ENCODE data around the gene MAN1A1. TPM values are rescaled to one million over a fixed set of nuclear protein-coding genes. Genes with fewer than 3 reads are reported as not detected.

Gene MAN1A1
- polyA plus RNA-seq, 1 donor from 2014 or later: 4.6 TPM

DNA sequence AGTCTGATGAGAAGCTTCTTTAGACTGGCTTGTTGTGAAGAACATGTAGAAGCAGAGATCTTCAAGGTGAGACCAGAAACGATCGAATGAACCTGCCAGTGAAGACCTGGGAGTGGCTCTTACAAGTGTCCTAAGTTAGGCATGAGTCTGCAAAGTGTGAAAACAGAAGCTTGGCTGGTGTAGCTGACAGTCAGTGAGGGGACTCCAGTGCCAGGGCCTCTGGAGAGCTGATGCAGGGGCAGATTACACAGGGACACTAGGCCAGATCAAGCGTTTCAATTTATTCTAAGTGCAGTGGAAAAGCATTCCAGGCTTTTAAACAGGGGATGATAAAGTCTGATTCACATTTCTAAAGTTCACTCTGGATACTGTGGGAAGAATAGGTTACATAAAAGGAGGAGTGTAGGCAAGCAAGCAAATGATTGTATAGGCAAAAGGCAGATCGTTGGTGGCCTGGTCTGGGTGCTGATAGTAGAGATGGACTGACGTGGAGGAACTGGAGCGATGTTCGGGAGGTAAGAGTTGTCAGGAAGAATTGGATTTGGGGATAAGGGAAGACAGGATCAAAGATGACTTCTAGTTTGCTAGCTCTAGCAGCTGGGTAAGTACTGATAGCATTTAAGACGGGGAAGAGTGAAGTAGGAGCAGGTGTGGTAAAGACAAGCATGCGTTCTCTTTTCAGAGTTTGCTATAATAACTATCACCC, 133.5 kb downstream of the MAN1A1 start:
- H3K27me3 ChIP-seq (ENCODE audit: insufficient read depth, low read depth, low read length): no peaks in the 10 kb centered on the region
- no peak overlapping the region for H3K4me2 ChIP-seq (ENCODE audit: low read length)
- H3K36me3 ChIP-seq (ENCODE audit: insufficient read depth, low read length): no peaks in the 10 kb centered on the region
- no peaks in the 10 kb centered on the region for H3K9me3 ChIP-seq (ENCODE audit: low read length)
- no peaks in the 10 kb centered on the region for H4K20me1 ChIP-seq (ENCODE audit: insufficient read depth)
- no peak overlapping the region for H3K4me3 ChIP-seq (ENCODE audit: low read length)
- H3F3A ChIP-seq (ENCODE audit: insufficient read depth, low read length, poor library complexity, severe bottlenecking): no peaks in the 10 kb centered on the region
- TF ChIP-seq TAF1 (IDR thresholded peaks at IDR 0.05; ENCODE audit: low read depth) (no peak), MXI1 (conservative IDR thresholded peaks at IDR 0.05; ENCODE audit: poor library complexity, severe bottlenecking) (no peak), SMC3 (conservative IDR thresholded peaks at IDR 0.05; ENCODE audit: poor library complexity) (no peak), POLR2AphosphoS5 (IDR thresholded peaks at IDR 0.05) (no peak), RAD21 (conservative IDR thresholded peaks at IDR 0.05) (no peak), EP300 (conservative IDR thresholded peaks at IDR 0.05; ENCODE audit: poor library complexity, severe bottlenecking) (no peak), EZH2 (IDR thresholded peaks at IDR 0.05; ENCODE audit: borderline replicate concordance, insufficient read depth, low read length, poor library complexity, severe bottlenecking) (no peak)
- TF ChIP-seq, protein P1, sequence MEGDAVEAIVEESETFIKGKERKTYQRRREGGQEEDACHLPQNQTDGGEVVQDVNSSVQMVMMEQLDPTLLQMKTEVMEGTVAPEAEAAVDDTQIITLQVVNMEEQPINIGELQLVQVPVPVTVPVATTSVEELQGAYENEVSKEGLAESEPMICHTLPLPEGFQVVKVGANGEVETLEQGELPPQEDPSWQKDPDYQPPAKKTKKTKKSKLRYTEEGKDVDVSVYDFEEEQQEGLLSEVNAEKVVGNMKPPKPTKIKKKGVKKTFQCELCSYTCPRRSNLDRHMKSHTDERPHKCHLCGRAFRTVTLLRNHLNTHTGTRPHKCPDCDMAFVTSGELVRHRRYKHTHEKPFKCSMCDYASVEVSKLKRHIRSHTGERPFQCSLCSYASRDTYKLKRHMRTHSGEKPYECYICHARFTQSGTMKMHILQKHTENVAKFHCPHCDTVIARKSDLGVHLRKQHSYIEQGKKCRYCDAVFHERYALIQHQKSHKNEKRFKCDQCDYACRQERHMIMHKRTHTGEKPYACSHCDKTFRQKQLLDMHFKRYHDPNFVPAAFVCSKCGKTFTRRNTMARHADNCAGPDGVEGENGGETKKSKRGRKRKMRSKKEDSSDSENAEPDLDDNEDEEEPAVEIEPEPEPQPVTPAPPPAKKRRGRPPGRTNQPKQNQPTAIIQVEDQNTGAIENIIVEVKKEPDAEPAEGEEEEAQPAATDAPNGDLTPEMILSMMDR (IDR thresholded peaks at IDR 0.05; ENCODE audit: poor library complexity, severe bottlenecking): no peak
- TF ChIP-seq, protein P2, sequence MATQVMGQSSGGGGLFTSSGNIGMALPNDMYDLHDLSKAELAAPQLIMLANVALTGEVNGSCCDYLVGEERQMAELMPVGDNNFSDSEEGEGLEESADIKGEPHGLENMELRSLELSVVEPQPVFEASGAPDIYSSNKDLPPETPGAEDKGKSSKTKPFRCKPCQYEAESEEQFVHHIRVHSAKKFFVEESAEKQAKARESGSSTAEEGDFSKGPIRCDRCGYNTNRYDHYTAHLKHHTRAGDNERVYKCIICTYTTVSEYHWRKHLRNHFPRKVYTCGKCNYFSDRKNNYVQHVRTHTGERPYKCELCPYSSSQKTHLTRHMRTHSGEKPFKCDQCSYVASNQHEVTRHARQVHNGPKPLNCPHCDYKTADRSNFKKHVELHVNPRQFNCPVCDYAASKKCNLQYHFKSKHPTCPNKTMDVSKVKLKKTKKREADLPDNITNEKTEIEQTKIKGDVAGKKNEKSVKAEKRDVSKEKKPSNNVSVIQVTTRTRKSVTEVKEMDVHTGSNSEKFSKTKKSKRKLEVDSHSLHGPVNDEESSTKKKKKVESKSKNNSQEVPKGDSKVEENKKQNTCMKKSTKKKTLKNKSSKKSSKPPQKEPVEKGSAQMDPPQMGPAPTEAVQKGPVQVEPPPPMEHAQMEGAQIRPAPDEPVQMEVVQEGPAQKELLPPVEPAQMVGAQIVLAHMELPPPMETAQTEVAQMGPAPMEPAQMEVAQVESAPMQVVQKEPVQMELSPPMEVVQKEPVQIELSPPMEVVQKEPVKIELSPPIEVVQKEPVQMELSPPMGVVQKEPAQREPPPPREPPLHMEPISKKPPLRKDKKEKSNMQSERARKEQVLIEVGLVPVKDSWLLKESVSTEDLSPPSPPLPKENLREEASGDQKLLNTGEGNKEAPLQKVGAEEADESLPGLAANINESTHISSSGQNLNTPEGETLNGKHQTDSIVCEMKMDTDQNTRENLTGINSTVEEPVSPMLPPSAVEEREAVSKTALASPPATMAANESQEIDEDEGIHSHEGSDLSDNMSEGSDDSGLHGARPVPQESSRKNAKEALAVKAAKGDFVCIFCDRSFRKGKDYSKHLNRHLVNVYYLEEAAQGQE (IDR thresholded peaks at IDR 0.05; ENCODE audit: borderline replicate concordance): no peak
- no peak overlapping the region for H3K27ac ChIP-seq (ENCODE audit: low read length)
- no peak overlapping the region for H2AFZ ChIP-seq (ENCODE audit: low read depth, low read length)
- no peaks in the 10 kb centered on the region for H3K79me2 ChIP-seq (replicated peaks; ENCODE audit: insufficient read depth, low read length)
- no peaks in the 10 kb centered on the region for H3K9me2 ChIP-seq (ENCODE audit: insufficient read depth, low read length)
- no peak overlapping the region for H3K9ac ChIP-seq (ENCODE audit: low read length)

DNA sequence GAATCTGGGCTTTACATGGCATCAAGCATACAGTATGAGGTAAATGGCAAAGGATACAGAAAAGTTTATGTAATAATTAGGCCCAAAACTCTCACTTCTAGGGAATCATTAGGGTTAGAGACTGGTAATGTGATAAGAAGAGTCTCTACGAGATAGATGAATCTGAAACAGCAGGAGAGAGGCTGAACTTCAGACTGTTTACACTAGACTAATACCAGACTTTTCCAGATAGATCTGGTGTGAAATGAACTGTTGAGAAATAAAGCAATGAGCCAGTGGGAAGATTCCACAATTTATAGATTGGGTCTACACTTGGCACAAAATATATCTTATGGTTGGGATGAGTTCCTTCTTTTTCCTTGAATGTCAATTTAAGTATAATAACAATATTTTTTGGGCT, 134.3 kb downstream of the MAN1A1 start:
- Histone ChIP-seq H3K9me2 (ENCODE audit: insufficient read depth, low read length) (no peaks in the 10 kb centered on the region), H3K9ac (ENCODE audit: low read length) (no peak overlapping the region), H3K4me2 (ENCODE audit: low read length) (no peak overlapping the region), H2AFZ (ENCODE audit: low read depth, low read length) (no peak overlapping the region), H3K27ac (ENCODE audit: low read length) (no peak overlapping the region), H3K27me3 (ENCODE audit: insufficient read depth, low read depth, low read length) (no peaks in the 10 kb centered on the region), H3K9me3 (ENCODE audit: low read length) (no peaks in the 10 kb centered on the region), H3K36me3 (ENCODE audit: insufficient read depth, low read length) (no peaks in the 10 kb centered on the region), H3K4me3 (ENCODE audit: low read length) (no peak overlapping the region), H3K79me2 (replicated peaks; ENCODE audit: insufficient read depth, low read length) (no peaks in the 10 kb centered on the region), H3F3A (ENCODE audit: insufficient read depth, low read length, poor library complexity, severe bottlenecking) (no peaks in the 10 kb centered on the region), H4K20me1 (ENCODE audit: insufficient read depth) (no peaks in the 10 kb centered on the region)
- TF ChIP-seq SMC3 (conservative IDR thresholded peaks at IDR 0.05; ENCODE audit: poor library complexity) (no peak), MXI1 (conservative IDR thresholded peaks at IDR 0.05; ENCODE audit: poor library complexity, severe bottlenecking) (no peak), TAF1 (IDR thresholded peaks at IDR 0.05; ENCODE audit: low read depth) (no peak), POLR2AphosphoS5 (IDR thresholded peaks at IDR 0.05) (no peak), EP300 (conservative IDR thresholded peaks at IDR 0.05; ENCODE audit: poor library complexity, severe bottlenecking) (no peak), RAD21 (conservative IDR thresholded peaks at IDR 0.05) (no peak), EZH2 (IDR thresholded peaks at IDR 0.05; ENCODE audit: borderline replicate concordance, insufficient read depth, low read length, poor library complexity, severe bottlenecking) (no peak)
- TF ChIP-seq, protein P1 (IDR thresholded peaks at IDR 0.05; ENCODE audit: poor library complexity, severe bottlenecking): no peak
- TF ChIP-seq, protein P2 (IDR thresholded peaks at IDR 0.05; ENCODE audit: borderline replicate concordance): no peak

All from neural cell (in vitro differentiated cells).